B cell (primary cell): ENCODE measurements around the gene L3MBTL4. TPM values are rescaled to one million over a fixed set of nuclear protein-coding genes. Genes with fewer than 3 reads are reported as not detected.

Experiments used
- ATAC-seq: fragments of 200-7000 bp; cut with Tn5 transposase; one replicate; pipeline ENCODE4 v1.10.0; 2021; ENCODE audit warnings: low read depth, mild to moderate bottlenecking, moderate number of reproducible peaks, moderate library complexity
- CTCF ChIA-PET: fragments of 350-600 bp; sonication (Branson Sonifier 250); formaldehyde crosslinking; loops from one replicate; lab custom pipeline; 2021; ENCODE audit warnings: antibody characterized with exemption, inconsistent platforms; lab: Charles Lee
- POLR2A ChIA-PET: fragments of 350-600 bp; sonication (Branson Sonifier 250); formaldehyde crosslinking; loops from one replicate; lab custom pipeline; 2021; ENCODE audit warnings: antibody characterized with exemption; lab: Charles Lee
- DNase-seq: peaks from one replicate; pipeline ENCODE4 v3.0.0; 2013
- H2AFZ ChIP-seq: 2 replicates; pipeline ENCODE4 v1.6.1; 2012; ENCODE audit warnings: mild to moderate bottlenecking, low read depth, low read length; ENCODE audit not compliant: insufficient read depth, poor library complexity, severe bottlenecking
- H3K27ac ChIP-seq, 2 donors: 1 replicate in 1 of 2; 2 replicates in 1 of 2; pipeline ENCODE4 v1.5.1; 2012 to 2013; ENCODE audit warnings: low read length in 2 of 2, mild to moderate bottlenecking in 2 of 2, moderate library complexity in 1 of 2
- H3K27me3 ChIP-seq, 4 experiments: fragments of 200-600 bp in 1 of 4; sonication (generic) in 1 of 4; replicated peaks in 1 of 4; 1 replicate in 2 of 4; 2 replicates in 2 of 4; pipeline versions ENCODE4 v1.6.1 to v1.7.0; 2013 to 2016; ENCODE audit warnings: low read length in 3 of 4, mild to moderate bottlenecking in 2 of 4, mixed read lengths in 1 of 4, moderate library complexity in 1 of 4; ENCODE audit not compliant: insufficient read depth in 4 of 4, control insufficient read depth in 3 of 4; ENCODE audit errors: control extremely low read depth in 1 of 4
- H3K36me3 ChIP-seq, 2 experiments: replicated peaks in 1 of 2; 1 replicate in 1 of 2; 2 replicates in 1 of 2; pipeline versions ENCODE4 v1.6.1 to v1.7.1; 2013; ENCODE audit warnings: low read length in 1 of 2; ENCODE audit not compliant: insufficient read depth in 2 of 2, control insufficient read depth in 1 of 2; ENCODE audit errors: control extremely low read depth in 1 of 2, extremely low read depth in 1 of 2
- H3K4me1 ChIP-seq, 2 donors: fragments of 200-600 bp in 1 of 2; sonication (generic) in 1 of 2; 1 replicate in 1 of 2; 2 replicates in 1 of 2; pipeline versions ENCODE4 v1.5.1 to v1.6.1; 2013 to 2017; ENCODE audit warnings: low read length in 2 of 2; ENCODE audit not compliant: control insufficient read depth in 2 of 2, insufficient read depth in 2 of 2
- H3K4me2 ChIP-seq: replicated peaks from 2 replicates; pipeline ENCODE3; 2012; ENCODE audit warnings: mild to moderate bottlenecking, low read depth, low read length; ENCODE audit not compliant: poor library complexity, severe bottlenecking
- H3K4me3 ChIP-seq, 5 experiments: fragments of 200-600 bp in 1 of 5; sonication (generic) in 1 of 5; 1 replicate in 3 of 5; 2 replicates in 2 of 5; pipeline versions ENCODE4 v1.5.1 to v1.7.0; 2011 to 2016; ENCODE audit warnings: low read length in 4 of 5, mild to moderate bottlenecking in 4 of 5, low read depth in 2 of 5, control low read depth in 1 of 5, moderate library complexity in 1 of 5; ENCODE audit not compliant: insufficient read depth in 1 of 5; ENCODE audit errors: control extremely low read depth in 1 of 5, extremely low read depth in 1 of 5
- H3K79me2 ChIP-seq: fragments of 200-600 bp; sonication (generic); one replicate; pipeline ENCODE4 v1.6.0; 2016; ENCODE audit warnings: low read length; ENCODE audit not compliant: control insufficient read depth, insufficient read depth
- H3K9ac ChIP-seq: fragments of 200-600 bp; sonication (generic); 2 replicates; pipeline ENCODE4 v1.6.1; 2017; ENCODE audit warnings: mild to moderate bottlenecking, low read length, moderate library complexity
- H3K9me3 ChIP-seq, 3 donors: one replicate each; pipeline versions ENCODE4 v1.6.1 to v1.7.1; 2013; ENCODE audit warnings: low read length in 2 of 3; ENCODE audit not compliant: control insufficient read depth in 2 of 3, insufficient read depth in 1 of 3; ENCODE audit errors: control extremely low read depth in 1 of 3
- H4K20me1 ChIP-seq: 2 replicates; pipeline ENCODE4 v1.6.0; 2012; ENCODE audit warnings: mild to moderate bottlenecking, low read length; ENCODE audit not compliant: insufficient read depth, control insufficient read depth, poor library complexity, severe bottlenecking
- H3K27ac Mint-ChIP-seq: one replicate; pipeline ENCODE4 v1.8.0; 2021; ENCODE audit warnings: mixed read lengths
- H3K27me3 Mint-ChIP-seq: one replicate; pipeline ENCODE4 v1.8.0; 2021; ENCODE audit warnings: mixed read lengths
- H3K4me1 Mint-ChIP-seq: one replicate; pipeline ENCODE4 v1.8.0; 2021; ENCODE audit warnings: mixed read lengths
- H3K4me3 Mint-ChIP-seq: one replicate; pipeline ENCODE4 v1.8.0; 2021; ENCODE audit warnings: mixed read lengths
- H3K9me3 Mint-ChIP-seq: one replicate; pipeline ENCODE4 v1.8.0; 2022; ENCODE audit warnings: mixed read lengths; ENCODE audit not compliant: insufficient read depth
- EZH2 ChIP-seq: IDR thresholded peaks from 2 replicates; pipeline ENCODE4 v1.6.1; 2012; ENCODE audit warnings: borderline replicate concordance, low read depth, mild to moderate bottlenecking, moderate library complexity, low read length; ENCODE audit not compliant: insufficient read depth, poor library complexity, severe bottlenecking
- WGBS: methylation state at CpG from one replicate; pipeline ENCODE4 v1.1.5; 2013; ENCODE audit warnings: missing lambda C conversion rate; ENCODE audit not compliant: insufficient coverage; 5-methylcytosine and 5-hydroxymethylcytosine counted together
- intact Hi-C: fragments of 100-400 bp; cut with micrococcal nuclease; formaldehyde crosslinking; loops from one replicate; pipeline ENCODE4 v1.10.0; 2022
- polyA plus RNA-seq: library from polyadenylated mRNA; depleted of rRNA; stranded (reverse); fragments of >200 nt; gene quantifications from 2 replicates; pipeline ENCODE4 v1.2.3, GENCODE V29; 2012
- total RNA-seq, 2 donors: library from RNA; stranded (reverse); fragments of 120-200 nt in 1 of 2; gene quantifications; 1 replicate in 1 of 2; 2 replicates in 1 of 2; pipeline versions ENCODE4 v1.2.3 to v1.2.4, GENCODE V29; 2013 to 2022
- TF ChIP-seq, protein P1 (sequence below): fragments of 200-600 bp; IDR thresholded peaks from one replicate; pipeline ENCODE4 v1.8.0; 2022; ENCODE audit warnings: antibody characterized with exemption, mild to moderate bottlenecking

The L3MBTL4 gene
- total and polyA plus RNA-seq, 2 donors (not counting 1 experiment from before 2014, with no cell fraction given), result 3.0 to 11.9 TPM

DNA sequence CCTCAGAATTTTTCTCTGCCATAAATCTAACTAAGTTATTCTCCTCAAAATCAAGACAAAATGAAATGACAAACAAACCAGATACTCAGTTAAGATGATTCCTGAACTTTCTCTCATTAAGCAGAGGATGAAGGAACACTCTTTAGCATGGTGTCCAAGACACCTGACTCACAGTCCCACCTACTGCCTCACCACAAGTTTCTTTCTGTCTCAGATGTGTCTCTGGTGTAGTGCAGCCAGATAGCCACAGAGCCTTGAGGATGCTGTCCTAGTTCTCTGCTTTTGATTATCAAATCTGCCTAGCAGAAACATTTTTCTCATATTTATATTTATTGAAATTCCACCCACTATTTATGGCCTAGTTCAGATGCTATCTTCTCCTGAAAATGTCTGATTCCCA, 415.8 kb downstream of the L3MBTL4 start:
- H3K4me2 ChIP-seq, result no peak overlapping the region
- POLR2A ChIA-PET, result no interaction called here

DNA sequence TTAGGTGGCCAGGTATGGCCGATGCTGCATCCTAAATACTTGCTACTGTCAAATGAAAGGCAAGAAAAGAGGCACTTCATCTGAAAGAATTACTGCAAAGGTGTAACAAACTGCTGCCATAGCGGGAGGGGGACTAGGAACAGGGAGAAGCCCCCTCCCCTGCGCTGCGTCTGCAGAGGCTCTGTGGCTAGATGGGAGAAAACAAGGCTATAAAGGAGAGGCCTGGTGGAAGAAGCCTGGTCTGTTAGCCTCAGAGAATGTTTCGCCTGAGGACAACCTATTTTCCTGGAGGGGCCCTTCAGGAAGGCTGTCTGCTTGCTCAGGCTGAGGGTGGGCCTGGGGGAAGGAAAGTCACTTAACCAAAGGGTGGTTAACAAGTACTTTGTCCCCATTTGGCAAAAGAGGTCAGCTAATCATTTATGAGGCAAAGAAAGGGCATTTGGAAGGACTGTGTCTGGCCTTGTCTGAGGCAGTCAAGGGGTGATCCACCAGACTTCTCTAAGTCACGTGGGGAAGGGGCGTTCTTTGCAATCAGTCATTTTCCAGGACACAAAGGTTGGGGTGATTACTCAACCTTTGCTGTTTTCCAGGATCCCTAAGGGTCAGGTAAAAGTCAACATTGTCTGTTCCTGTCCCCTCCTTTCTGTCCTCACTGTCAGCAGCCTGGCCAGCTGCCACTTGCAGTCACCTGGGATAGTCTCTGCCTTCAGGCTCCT, 416.4 kb downstream of the L3MBTL4 start:
- H2AFZ ChIP-seq, result no peak overlapping the region
- no peak overlapping the region for H3K9ac ChIP-seq
- H3K79me2 ChIP-seq, result no peaks in the 10 kb centered on the region
- ChIA-PET CTCF (no interaction called here), POLR2A (no interaction called here)
- Mint-ChIP-seq H3K27ac (no peak overlapping the region), H3K27me3 (no peaks in the 10 kb centered on the region), H3K4me1 (no peaks in the 10 kb centered on the region), H3K4me3 (no peak overlapping the region), H3K9me3 (peaks cover 3% of the 10 kb centered on the region)
- H3K27me3 ChIP-seq, result no peaks in the 10 kb centered on the region
- H3K36me3 ChIP-seq, result no peaks in the 10 kb centered on the region
- TF ChIP-seq, protein P1, sequence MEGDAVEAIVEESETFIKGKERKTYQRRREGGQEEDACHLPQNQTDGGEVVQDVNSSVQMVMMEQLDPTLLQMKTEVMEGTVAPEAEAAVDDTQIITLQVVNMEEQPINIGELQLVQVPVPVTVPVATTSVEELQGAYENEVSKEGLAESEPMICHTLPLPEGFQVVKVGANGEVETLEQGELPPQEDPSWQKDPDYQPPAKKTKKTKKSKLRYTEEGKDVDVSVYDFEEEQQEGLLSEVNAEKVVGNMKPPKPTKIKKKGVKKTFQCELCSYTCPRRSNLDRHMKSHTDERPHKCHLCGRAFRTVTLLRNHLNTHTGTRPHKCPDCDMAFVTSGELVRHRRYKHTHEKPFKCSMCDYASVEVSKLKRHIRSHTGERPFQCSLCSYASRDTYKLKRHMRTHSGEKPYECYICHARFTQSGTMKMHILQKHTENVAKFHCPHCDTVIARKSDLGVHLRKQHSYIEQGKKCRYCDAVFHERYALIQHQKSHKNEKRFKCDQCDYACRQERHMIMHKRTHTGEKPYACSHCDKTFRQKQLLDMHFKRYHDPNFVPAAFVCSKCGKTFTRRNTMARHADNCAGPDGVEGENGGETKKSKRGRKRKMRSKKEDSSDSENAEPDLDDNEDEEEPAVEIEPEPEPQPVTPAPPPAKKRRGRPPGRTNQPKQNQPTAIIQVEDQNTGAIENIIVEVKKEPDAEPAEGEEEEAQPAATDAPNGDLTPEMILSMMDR, result no peak
- no peak for TF ChIP-seq EZH2
- intact Hi-C loops, result loop anchor here (10.0 kb wide), 1 partner anchor 56 kb away; no protein-coding TSS in a partner anchor
- no peak overlapping the region for H3K27ac ChIP-seq
- H3K4me1 ChIP-seq, result no peaks in the 10 kb centered on the region
- H3K4me2 ChIP-seq, result no peak overlapping the region
- DNase-seq (no peak), ATAC-seq (no peak)
- WGBS, result 66% methylated on average over 4 of the region's 7 CpGs
- H4K20me1 ChIP-seq, result no peaks in the 10 kb centered on the region
- H3K4me3 ChIP-seq, result no peak overlapping the region
- peaks cover 0 to 8% (median 4%) of the 10 kb centered on the region in 3 donors for H3K9me3 ChIP-seq

More for the DNA sequence above, 415.8 kb downstream of the L3MBTL4 start:
- Histone ChIP-seq H4K20me1 (no peaks in the 10 kb centered on the region), H3K36me3 (no peaks in the 10 kb centered on the region), H3K9ac (no peak overlapping the region), H2AFZ (no peak overlapping the region), H3K4me1 (no peaks in the 10 kb centered on the region), H3K9me3 (peaks cover 0 to 6% (median 4%) of the 10 kb centered on the region in 3 donors), H3K27ac (no peak overlapping the region), H3K27me3 (no peaks in the 10 kb centered on the region), H3K79me2 (no peaks in the 10 kb centered on the region), H3K4me3 (no peak overlapping the region)
- TF ChIP-seq, protein P1, result no peak
- TF ChIP-seq EZH2, result no peak
- intact Hi-C loops, result loop anchor here (10.0 kb wide), 1 partner anchor 56 kb away; no protein-coding TSS in a partner anchor
- no peaks in the 10 kb centered on the region for H3K27me3 Mint-ChIP-seq
- no peaks in the 10 kb centered on the region for H3K4me1 Mint-ChIP-seq
- CTCF ChIA-PET, result no interaction called here
- no peak overlapping the region for H3K27ac Mint-ChIP-seq
- H3K4me3 Mint-ChIP-seq, result no peak overlapping the region
- ATAC-seq, result no peak
- DNase-seq, result no peak
- H3K9me3 Mint-ChIP-seq, result peaks cover 3% of the 10 kb centered on the region
